SU-DHL-6 (cell line): ENCODE data around the gene HPD.
A peak's percentile ranks its signal among the peaks of the same experiment; 100 is the strongest.

ENCODE experiments used
- H2AFZ ChIP-seq: fragments of 200-600 bp; sonication (generic); 2 replicates; pipeline ENCODE4 v1.6.1; 2014; ENCODE audit warnings: low read depth, mild to moderate bottlenecking, moderate library complexity, mixed read lengths, antibody characterized with exemption, low read length; ENCODE audit not compliant: severe bottlenecking
- H3F3A ChIP-seq: fragments of 200-600 bp; shearing (Covaris generic); 2 replicates; pipeline ENCODE4 v1.6.0; 2016; ENCODE audit warnings: antibody characterized with exemption, mild to moderate bottlenecking; ENCODE audit not compliant: insufficient read depth
- H3K27ac ChIP-seq: fragments of 200-600 bp; sonication (generic); 2 replicates; pipeline ENCODE4 v1.5.1; 2016; ENCODE audit warnings: low read depth, mild to moderate bottlenecking, low read length, moderate library complexity, mixed read lengths
- H3K27me3 ChIP-seq: fragments of 200-600 bp; sonication (generic), shearing (Covaris generic); 2 replicates; pipeline ENCODE4 v1.6.0; 2014; ENCODE audit warnings: mild to moderate bottlenecking, low read length
- H3K36me3 ChIP-seq: fragments of 200-600 bp; sonication (generic); 2 replicates; pipeline ENCODE4 v1.6.1; 2014; ENCODE audit warnings: mild to moderate bottlenecking, low read length, mixed read lengths
- H3K4me2 ChIP-seq: fragments of 300-600, 200-600 bp; shearing (Covaris generic), sonication (generic); 2 replicates; pipeline ENCODE4 v1.6.0; 2014; ENCODE audit warnings: low read length, low read depth, mild to moderate bottlenecking; ENCODE audit not compliant: poor library complexity, severe bottlenecking
- H3K4me3 ChIP-seq: fragments of 200-600 bp; sonication (generic); 2 replicates; pipeline ENCODE4 v1.5.1; 2014; ENCODE audit warnings: antibody characterized with exemption, low read length, mild to moderate bottlenecking, mixed read lengths; ENCODE audit not compliant: insufficient read depth, poor library complexity, severe bottlenecking
- H3K79me2 ChIP-seq: fragments of 200-600 bp; sonication (generic); 2 replicates; pipeline ENCODE4 v1.6.1; 2014; ENCODE audit warnings: mild to moderate bottlenecking, low read length, moderate library complexity; ENCODE audit not compliant: insufficient read depth
- H3K9ac ChIP-seq: fragments of 200-600 bp; sonication (generic); 2 replicates; pipeline ENCODE4 v1.7.0; 2014; ENCODE audit warnings: mild to moderate bottlenecking, low read length
- H3K9me2 ChIP-seq: fragments of 200-600 bp; sonication (generic); replicated peaks from 2 replicates; pipeline ENCODE4 v1.6.1; 2014; ENCODE audit warnings: low read length; ENCODE audit not compliant: insufficient read depth
- H3K9me3 ChIP-seq: fragments of 200-600 bp; sonication (generic); 2 replicates; pipeline ENCODE4 v1.6.1; 2014; ENCODE audit warnings: low read length, mixed read lengths; ENCODE audit not compliant: insufficient read depth
- H4K20me1 ChIP-seq: fragments of 200-600 bp; sonication (generic); 2 replicates; pipeline ENCODE4 v1.6.1; 2014; ENCODE audit warnings: low read depth, mild to moderate bottlenecking, antibody characterized with exemption, low read length, moderate library complexity, mixed read lengths
- EZH2phosphoT487 ChIP-seq: fragments of 200-600 bp; sonication (generic), shearing (Covaris generic); conservative IDR thresholded peaks from 2 replicates; pipeline ENCODE4 v1.6.1; 2018; ENCODE audit warnings: mild to moderate bottlenecking, antibody characterized with exemption, low read length, moderate library complexity, mixed read lengths
- TF ChIP-seq, protein P1 (sequence below): fragments of 200-600 bp; sonication (generic); IDR thresholded peaks from one replicate; pipeline ENCODE4 v1.5.1; 2017; ENCODE audit warnings: antibody characterized with exemption, mild to moderate bottlenecking, low read length, moderate library complexity; ENCODE audit not compliant: insufficient read depth, poor library complexity, severe bottlenecking

The HPD gene

DNA sequence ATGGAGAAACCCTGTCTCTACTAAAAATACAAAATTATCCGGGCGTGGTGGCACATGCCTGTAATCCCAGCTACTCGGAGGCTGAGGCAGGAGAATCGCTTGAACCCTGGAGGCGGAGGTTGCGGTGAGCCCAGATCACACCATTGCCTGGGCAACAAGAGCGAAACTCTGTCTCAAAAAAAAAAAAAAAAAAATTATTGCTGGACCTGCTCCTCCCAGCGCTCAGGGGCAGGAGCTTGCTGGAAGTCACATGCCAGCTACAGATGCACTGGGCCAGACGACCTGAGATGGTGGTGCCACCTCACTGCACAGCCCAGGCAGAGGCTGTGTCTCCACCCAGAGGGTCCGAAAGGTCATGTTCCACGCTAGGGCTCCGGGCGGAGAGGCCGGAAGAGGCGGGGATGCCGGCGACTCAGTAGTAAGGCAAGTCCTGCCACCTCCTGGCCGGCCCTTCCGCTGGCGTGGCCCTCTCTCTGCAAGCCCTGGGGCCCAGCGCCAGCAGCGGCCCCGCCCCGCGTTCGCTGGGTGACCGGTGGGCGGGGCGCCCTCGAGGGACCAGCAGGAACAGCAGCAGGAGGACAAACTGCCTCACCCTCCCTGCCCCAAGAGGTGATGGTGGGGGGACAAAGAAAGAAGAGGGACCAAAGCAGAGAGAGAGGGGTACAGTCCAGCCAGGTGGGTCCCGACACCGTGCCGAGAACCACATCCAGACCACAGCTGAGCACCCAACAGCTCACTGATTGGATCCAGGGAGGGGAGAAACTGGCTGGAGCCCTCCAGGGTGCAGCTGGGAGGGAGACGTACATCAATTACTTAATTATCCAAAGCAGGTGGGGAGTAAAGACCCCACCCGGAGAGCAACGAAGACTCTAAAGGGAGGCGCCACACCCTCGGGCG is 61.6 kb downstream of the HPD start:
- no peak for TF ChIP-seq EZH2phosphoT487
- TF ChIP-seq, protein P1, sequence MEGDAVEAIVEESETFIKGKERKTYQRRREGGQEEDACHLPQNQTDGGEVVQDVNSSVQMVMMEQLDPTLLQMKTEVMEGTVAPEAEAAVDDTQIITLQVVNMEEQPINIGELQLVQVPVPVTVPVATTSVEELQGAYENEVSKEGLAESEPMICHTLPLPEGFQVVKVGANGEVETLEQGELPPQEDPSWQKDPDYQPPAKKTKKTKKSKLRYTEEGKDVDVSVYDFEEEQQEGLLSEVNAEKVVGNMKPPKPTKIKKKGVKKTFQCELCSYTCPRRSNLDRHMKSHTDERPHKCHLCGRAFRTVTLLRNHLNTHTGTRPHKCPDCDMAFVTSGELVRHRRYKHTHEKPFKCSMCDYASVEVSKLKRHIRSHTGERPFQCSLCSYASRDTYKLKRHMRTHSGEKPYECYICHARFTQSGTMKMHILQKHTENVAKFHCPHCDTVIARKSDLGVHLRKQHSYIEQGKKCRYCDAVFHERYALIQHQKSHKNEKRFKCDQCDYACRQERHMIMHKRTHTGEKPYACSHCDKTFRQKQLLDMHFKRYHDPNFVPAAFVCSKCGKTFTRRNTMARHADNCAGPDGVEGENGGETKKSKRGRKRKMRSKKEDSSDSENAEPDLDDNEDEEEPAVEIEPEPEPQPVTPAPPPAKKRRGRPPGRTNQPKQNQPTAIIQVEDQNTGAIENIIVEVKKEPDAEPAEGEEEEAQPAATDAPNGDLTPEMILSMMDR: no peak
- Histone ChIP-seq H3K27me3 (no peaks in the 10 kb centered on the region), H3F3A (peaks cover 24% of the 10 kb centered on the region), H3K4me3 (no peak overlapping the region), H3K27ac (no peak overlapping the region), H3K9me2 (no peaks in the 10 kb centered on the region), H3K4me2 (no peak overlapping the region), H4K20me1 (no peaks in the 10 kb centered on the region), H3K9ac (no peak overlapping the region), H3K79me2 (peaks cover 24% of the 10 kb centered on the region), H3K9me3 (no peaks in the 10 kb centered on the region), H2AFZ (no peak overlapping the region), H3K36me3 (no peaks in the 10 kb centered on the region)

DNA sequence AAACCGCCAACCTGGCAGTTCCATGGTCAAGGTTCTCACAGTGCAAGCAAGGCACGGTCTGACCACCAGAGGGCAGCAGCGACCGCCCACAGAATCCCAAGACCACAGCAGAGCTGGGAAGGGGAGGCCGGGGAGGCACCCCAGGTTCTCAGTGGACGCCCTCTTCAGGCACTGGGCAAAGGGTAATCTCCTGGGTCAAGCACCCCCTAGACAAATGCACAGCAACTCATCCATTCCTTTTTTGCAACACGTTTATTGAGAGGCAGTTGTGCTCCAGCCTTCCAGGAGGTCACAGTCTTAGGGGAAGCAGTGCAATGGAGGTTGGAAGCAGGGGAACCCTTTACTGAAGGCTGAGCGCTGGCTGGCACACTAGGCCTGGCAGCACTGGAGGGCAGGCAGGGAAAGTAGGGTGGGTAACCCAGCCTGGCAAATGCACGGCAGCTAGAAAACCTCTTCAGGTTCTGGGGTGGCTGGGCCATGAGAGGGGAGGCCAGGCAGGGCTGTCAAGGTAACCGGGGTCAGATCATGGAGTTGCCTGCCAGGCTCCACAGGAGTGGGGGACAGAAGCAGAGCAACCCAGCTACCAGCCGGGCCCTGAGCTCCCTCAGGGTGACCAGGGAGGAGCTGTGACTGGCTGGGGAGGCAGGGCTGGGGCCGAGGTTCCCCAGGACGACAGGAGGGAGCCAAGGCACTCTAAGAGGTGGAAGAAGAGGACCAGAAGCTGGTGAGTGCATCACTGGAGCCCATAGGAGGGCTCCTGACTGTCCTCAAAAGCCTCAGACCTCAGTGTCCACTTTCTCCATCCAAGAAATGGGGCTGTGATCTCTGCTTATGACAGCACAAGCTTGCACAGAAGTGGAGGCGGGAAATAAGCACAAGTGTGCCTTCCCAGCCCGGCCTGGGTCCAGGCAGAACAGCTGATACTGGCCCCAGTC is 63.4 kb downstream of the HPD start:
- Histone ChIP-seq H2AFZ (peak overlapping the region; percentile 10), H3K4me3 (peak overlapping the region; percentile 85), H4K20me1 (no peaks in the 10 kb centered on the region), H3K9me2 (no peaks in the 10 kb centered on the region), H3K79me2 (peaks cover 28% of the 10 kb centered on the region), H3K4me2 (peak overlapping the region; percentile 81), H3K9ac (peak overlapping the region; percentile 92), H3F3A (peaks cover 27% of the 10 kb centered on the region), H3K9me3 (no peaks in the 10 kb centered on the region), H3K27ac (peak overlapping the region; percentile 67), H3K36me3 (no peaks in the 10 kb centered on the region), H3K27me3 (no peaks in the 10 kb centered on the region)
- TF ChIP-seq, protein P1: peak; percentile 93
- TF ChIP-seq EZH2phosphoT487: no peak

DNA sequence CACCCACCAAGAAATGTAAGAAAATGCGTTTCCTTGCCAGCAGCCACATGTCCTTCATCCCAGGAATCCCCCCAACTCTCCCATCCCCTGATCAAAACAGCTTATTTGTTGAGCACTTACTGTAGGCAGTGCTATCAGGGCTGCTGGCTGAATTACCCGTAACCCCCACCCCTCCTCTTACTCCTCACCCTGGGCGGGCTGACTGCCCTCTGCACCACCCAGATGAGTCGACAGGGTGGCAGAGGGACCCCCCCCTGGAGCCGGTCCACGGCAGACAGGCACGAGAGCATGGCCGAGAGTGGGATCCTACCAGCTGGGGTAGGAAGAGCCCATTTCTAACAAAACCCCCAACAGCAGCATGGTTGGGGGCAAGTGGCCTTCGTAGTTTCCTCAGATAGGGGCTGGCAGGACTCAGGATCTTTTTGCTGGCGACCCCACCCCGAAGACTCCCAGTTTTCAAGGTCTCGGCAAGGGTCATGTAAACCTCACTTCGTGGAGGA is 64.1 kb downstream of the HPD start:
- Histone ChIP-seq H3K9me2 (no peaks in the 10 kb centered on the region), H3K4me3 (peak overlapping the region; percentile 85), H4K20me1 (no peaks in the 10 kb centered on the region), H3K9me3 (no peaks in the 10 kb centered on the region), H3K27ac (peak overlapping the region; percentile 67), H3K79me2 (peaks cover 30% of the 10 kb centered on the region), H3K27me3 (no peaks in the 10 kb centered on the region), H2AFZ (peak overlapping the region; percentile 10), H3F3A (peaks cover 33% of the 10 kb centered on the region), H3K36me3 (no peaks in the 10 kb centered on the region), H3K4me2 (peak overlapping the region; percentile 81), H3K9ac (peak overlapping the region; percentile 92)
- TF ChIP-seq EZH2phosphoT487: no peak
- TF ChIP-seq, protein P1: no peak
